NCI-H345 treated with DMSO at 0.1 percent for 48 hours (cell line): ENCODE results near the gene PDE9A.

Experiments used
- DNase-seq: peaks from one replicate; lab custom pipeline; 2025; ENCODE audit not compliant: unreplicated experiment; lab: John Stamatoyannopoulos, UW

The PDE9A gene

GRCh38 chr21:42670058-42670880, 16.8 kb downstream of the PDE9A start:
- no peak for DNase-seq

GRCh38 chr21:42670884-42671283, 17.5 kb downstream of the PDE9A start:
- DNase-seq, result no peak

GRCh38 chr21:42671778-42672593, 18.6 kb downstream of the PDE9A start:
- no peak for DNase-seq

GRCh38 chr21:42672699-42673458, 19.5 kb downstream of the PDE9A start:
- DNase-seq, result no peak

GRCh38 chr21:42673633-42674328, 20.4 kb downstream of the PDE9A start:
- DNase-seq, result no peak

GRCh38 chr21:42674351-42674940, 21.0 kb downstream of the PDE9A start:
- peak; percentile 32 for DNase-seq

GRCh38 chr21:42675403-42675802, 22.0 kb downstream of the PDE9A start:
- DNase-seq, result no peak

- DNase-seq, result no peak
Measured at GRCh38 chr21:42676808-42677207, 23.4 kb downstream of the PDE9A start.

- no peak for DNase-seq
Measured at GRCh38 chr21:42677339-42678321, 24.2 kb downstream of the PDE9A start.

GRCh38 chr21:42678618-42679295, 25.3 kb downstream of the PDE9A start:
- DNase-seq, result no peak

- DNase-seq, result no peak
Measured at GRCh38 chr21:42679319-42680057, 26.1 kb downstream of the PDE9A start.

- DNase-seq, result no peak
Measured at GRCh38 chr21:42680058-42680330, 26.6 kb downstream of the PDE9A start.

GRCh38 chr21:42680429-42680828, 27.0 kb downstream of the PDE9A start:
- no peak for DNase-seq

- no peak for DNase-seq
Measured at GRCh38 chr21:42681296-42682206, 28.1 kb downstream of the PDE9A start.

GRCh38 chr21:42682661-42683210, 29.3 kb downstream of the PDE9A start:
- no peak for DNase-seq

- no peak for DNase-seq
Measured at GRCh38 chr21:42683371-42684108, 30.1 kb downstream of the PDE9A start.
